Activated naive CD4-positive, alpha-beta T cell treated with anti-CD3 and anti-CD28 coated beads, Interleukin-2, amount 10 ng/mL, durations not matched to agents 7 days and 5 days (primary cell): ENCODE data around the gene UMODL1.

Experiments used
- CTCF ChIA-PET: fragments of 350-600 bp; sonication (Branson Sonifier 250); formaldehyde crosslinking; loops from one replicate; lab custom pipeline; 2021; ENCODE audit warnings: antibody characterized with exemption; lab: Charles Lee
- DNase-seq: peaks from one replicate; pipeline ENCODE4 v3.0.0-alpha.2; 2020
- H3K27ac Mint-ChIP-seq: one replicate; pipeline ENCODE4 v1.8.0; 2021; ENCODE audit warnings: mild to moderate bottlenecking, moderate library complexity, mixed read lengths
- H3K27me3 Mint-ChIP-seq: one replicate; pipeline ENCODE4 v1.8.0; 2021; ENCODE audit warnings: mild to moderate bottlenecking, mixed read lengths
- H3K36me3 Mint-ChIP-seq: one replicate; pipeline ENCODE4 v1.8.0; 2021; ENCODE audit warnings: mixed read lengths
- H3K4me1 Mint-ChIP-seq: one replicate; pipeline ENCODE4 v1.8.0; 2021; ENCODE audit warnings: mixed read lengths
- H3K4me3 Mint-ChIP-seq: one replicate; pipeline ENCODE4 v1.8.0; 2021; ENCODE audit warnings: mild to moderate bottlenecking, moderate library complexity, mixed read lengths
- H3K9me3 Mint-ChIP-seq: one replicate; pipeline ENCODE4 v1.8.0; 2021; ENCODE audit warnings: mixed read lengths

Gene UMODL1

DNA sequence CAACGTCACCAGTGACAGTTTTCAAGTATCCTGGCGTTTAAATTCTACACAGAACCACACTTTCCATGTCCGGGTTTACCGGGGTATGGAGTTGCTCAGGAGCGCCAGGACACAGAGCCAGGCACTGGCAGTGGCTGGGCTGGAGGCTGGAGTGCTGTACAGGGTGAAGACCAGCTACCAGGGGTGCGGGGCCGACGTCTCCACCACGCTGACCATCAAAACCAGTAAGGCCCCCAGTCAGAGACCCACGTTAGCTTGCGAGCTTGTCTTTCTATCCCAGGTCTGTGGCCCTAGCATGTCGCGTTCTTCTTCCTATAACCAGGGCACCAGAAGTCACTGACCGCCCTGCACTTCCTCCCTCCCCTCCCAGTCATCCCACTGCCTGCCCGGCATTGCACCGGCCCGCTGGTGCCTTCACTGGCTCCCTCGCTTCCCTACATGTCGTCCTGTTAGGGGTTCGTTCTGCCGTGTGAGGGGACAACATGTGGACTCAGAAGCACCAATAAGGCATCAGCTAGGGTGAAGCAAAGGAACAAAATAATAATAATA, 27.9 kb downstream of the UMODL1 start:
- Mint-ChIP-seq H3K36me3 (no peaks in the 10 kb centered on the region), H3K27ac (no peak overlapping the region), H3K4me1 (peaks cover 4% of the 10 kb centered on the region), H3K4me3 (no peak overlapping the region), H3K27me3 (peaks cover 57% of the 10 kb centered on the region), H3K9me3 (no peaks in the 10 kb centered on the region)
- CTCF ChIA-PET: interaction anchor here (1.6 to 2.0 kb wide), 2 partner anchors 9 to 12 kb away, joined by 4 read pairs; no protein-coding TSS in a partner anchor
- DNase-seq: no peak

GRCh38 chr21:42101246-42101645, 30.1 kb downstream of the UMODL1 start:
- CTCF ChIA-PET: no interaction called here
- Mint-ChIP-seq H3K4me3 (no peak overlapping the region), H3K36me3 (no peaks in the 10 kb centered on the region), H3K9me3 (no peaks in the 10 kb centered on the region), H3K4me1 (peaks cover 4% of the 10 kb centered on the region), H3K27ac (no peak overlapping the region), H3K27me3 (peaks cover 60% of the 10 kb centered on the region)
- no peak for DNase-seq

DNA sequence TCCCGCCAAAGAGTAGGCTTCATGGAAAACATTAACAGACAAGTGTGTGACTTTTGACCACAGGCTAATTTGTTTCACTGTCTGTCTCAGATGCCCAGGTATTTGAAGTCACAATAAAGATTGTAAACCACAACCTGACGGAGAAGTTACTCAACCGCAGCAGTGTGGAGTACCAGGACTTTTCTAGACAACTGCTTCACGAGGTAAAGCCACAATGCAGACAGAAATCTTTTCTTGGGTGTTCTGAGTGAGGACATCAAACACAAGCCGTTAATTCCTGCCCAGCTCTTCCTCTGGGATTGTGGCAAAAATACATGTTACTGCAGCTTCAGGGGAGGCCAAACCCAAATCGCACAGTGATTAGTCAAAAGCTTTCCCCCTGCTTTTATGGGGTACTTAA, 31.0 kb downstream of the UMODL1 start:
- H3K36me3 Mint-ChIP-seq: no peaks in the 10 kb centered on the region
- no peak overlapping the region for H3K27ac Mint-ChIP-seq
- H3K9me3 Mint-ChIP-seq: no peaks in the 10 kb centered on the region
- CTCF ChIA-PET: interaction anchor here (0.9 kb wide), 1 partner anchor 20 kb away, joined by 3 read pairs; no protein-coding TSS in a partner anchor
- peaks cover 4% of the 10 kb centered on the region for H3K4me1 Mint-ChIP-seq
- H3K4me3 Mint-ChIP-seq: no peak overlapping the region
- peaks cover 59% of the 10 kb centered on the region for H3K27me3 Mint-ChIP-seq
- DNase-seq: no peak

DNA sequence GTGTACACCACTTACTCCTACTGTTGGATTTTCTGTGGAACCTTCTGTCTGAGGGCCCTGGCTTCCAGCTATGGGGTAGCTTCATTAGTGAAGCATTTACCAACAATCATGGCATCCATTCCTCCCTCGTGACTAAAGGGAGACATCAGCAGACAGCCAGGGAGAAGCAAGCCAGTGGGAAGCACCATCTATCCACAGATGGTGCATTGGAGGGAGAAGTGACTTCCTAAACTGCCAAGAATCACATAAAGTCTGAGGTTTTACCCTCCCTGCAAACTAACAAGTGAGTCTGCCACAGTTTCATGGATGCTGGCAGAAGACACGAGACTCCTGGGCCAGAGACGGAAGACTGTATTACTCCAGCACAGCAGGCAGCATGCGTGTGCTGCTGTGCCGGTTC, 31.4 kb downstream of the UMODL1 start:
- H3K4me3 Mint-ChIP-seq: no peak overlapping the region
- no peak for DNase-seq
- H3K36me3 Mint-ChIP-seq: no peaks in the 10 kb centered on the region
- H3K27ac Mint-ChIP-seq: no peak overlapping the region
- peaks cover 60% of the 10 kb centered on the region for H3K27me3 Mint-ChIP-seq
- no peaks in the 10 kb centered on the region for H3K9me3 Mint-ChIP-seq
- peaks cover 4% of the 10 kb centered on the region for H3K4me1 Mint-ChIP-seq
- CTCF ChIA-PET: interaction anchor here (0.9 kb wide), 1 partner anchor 20 kb away, joined by 3 read pairs; no protein-coding TSS in a partner anchor

- Mint-ChIP-seq H3K4me3 (no peak overlapping the region), H3K27ac (no peak overlapping the region), H3K36me3 (no peaks in the 10 kb centered on the region), H3K9me3 (no peaks in the 10 kb centered on the region), H3K27me3 (peaks cover 62% of the 10 kb centered on the region), H3K4me1 (peaks cover 9% of the 10 kb centered on the region)
- CTCF ChIA-PET: interaction anchor here (1.2 kb wide), 1 partner anchor 10 kb away, joined by 3 read pairs; no protein-coding TSS in a partner anchor
- no peak for DNase-seq
These were observed 31.9 kb downstream of the UMODL1 start for GRCh38 chr21:42102991-42103390.

DNA sequence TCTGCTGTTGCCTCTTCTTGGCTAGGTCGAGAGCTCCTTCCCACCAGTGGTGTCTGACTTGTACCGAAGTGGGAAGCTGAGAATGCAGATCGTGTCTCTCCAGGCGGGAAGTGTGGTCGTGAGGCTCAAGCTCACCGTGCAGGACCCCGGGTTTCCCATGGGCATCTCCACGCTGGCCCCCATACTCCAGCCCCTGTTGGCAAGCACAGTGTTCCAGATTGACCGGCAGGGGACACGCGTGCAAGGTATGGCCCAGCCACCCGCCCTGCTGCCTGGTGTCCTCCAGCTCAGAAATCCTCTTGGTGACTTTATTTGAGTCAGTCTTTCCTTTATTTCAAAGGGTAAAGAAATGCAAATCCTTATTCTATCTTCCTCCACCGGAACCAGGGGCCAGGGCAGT, 32.7 kb downstream of the UMODL1 start:
- Mint-ChIP-seq H3K9me3 (no peaks in the 10 kb centered on the region), H3K27ac (peak overlapping the region; percentile 17), H3K4me1 (peaks cover 17% of the 10 kb centered on the region), H3K4me3 (no peak overlapping the region), H3K27me3 (peaks cover 55% of the 10 kb centered on the region), H3K36me3 (no peaks in the 10 kb centered on the region)
- CTCF ChIA-PET: interaction anchor here (1.2 kb wide), 1 partner anchor 11 kb away, joined by 3 read pairs; no protein-coding TSS in a partner anchor
- no peak for DNase-seq

DNA sequence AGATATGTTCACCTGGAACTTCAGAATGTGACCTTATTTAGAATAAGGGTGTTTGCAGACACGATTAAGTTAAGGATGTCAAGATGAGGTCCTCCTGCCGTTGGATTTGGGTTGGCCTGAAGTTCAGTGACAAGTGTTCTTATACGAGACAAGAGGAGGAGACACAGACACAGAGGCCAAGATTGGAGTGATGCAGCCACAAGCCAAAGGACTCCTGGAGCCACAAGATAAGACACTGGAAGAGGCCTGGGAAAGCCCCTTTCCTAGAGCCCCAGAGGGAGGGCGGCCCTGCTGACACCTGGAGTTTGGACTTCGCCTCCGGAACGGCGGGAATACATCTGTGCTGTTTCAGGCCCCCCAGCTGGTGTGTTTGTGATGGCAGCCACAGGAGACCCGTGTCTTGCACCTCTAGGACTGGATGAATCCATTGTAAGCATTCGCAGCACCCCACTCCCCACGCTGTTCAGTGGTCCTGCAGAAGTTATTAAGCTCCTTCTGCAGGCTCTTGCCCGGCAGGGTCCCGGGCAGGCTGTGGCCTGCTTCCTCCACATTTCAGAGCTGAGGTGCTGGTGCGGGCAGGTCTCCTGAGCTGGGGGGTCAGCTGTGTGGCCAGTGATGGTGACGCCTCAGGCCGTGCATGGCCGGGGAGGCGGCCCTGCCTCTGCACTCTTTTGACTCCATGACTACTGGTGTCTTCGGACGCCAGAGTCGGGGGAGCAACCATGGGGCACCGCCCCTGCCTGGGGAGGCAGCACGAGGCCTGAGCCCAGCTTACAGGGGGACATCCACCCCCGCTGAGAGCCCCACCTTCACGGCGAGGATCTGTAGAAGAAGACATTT, 34.6 kb downstream of the UMODL1 start:
- Mint-ChIP-seq H3K27me3 (peaks cover 40% of the 10 kb centered on the region), H3K9me3 (no peaks in the 10 kb centered on the region), H3K4me1 (peaks cover 18% of the 10 kb centered on the region), H3K27ac (no peak overlapping the region), H3K4me3 (no peak overlapping the region), H3K36me3 (no peaks in the 10 kb centered on the region)
- CTCF ChIA-PET: interaction anchor here (2.6 to 5.4 kb wide), 3 partner anchors 11 to 289 kb away, joined by 12 to 47 read pairs (median 30); no protein-coding TSS in a partner anchor
- no peak for DNase-seq

- no peak for DNase-seq
- CTCF ChIA-PET: interaction anchor here (1.0 to 5.4 kb wide), 5 partner anchors 11 to 290 kb away, joined by 3 to 47 read pairs (median 12); no protein-coding TSS in a partner anchor
- peaks cover 18% of the 10 kb centered on the region for H3K4me1 Mint-ChIP-seq
- no peak overlapping the region for H3K4me3 Mint-ChIP-seq
- no peaks in the 10 kb centered on the region for H3K9me3 Mint-ChIP-seq
- no peak overlapping the region for H3K27ac Mint-ChIP-seq
- no peaks in the 10 kb centered on the region for H3K36me3 Mint-ChIP-seq
- peaks cover 35% of the 10 kb centered on the region for H3K27me3 Mint-ChIP-seq
These were observed 35.3 kb downstream of the UMODL1 start for GRCh38 chr21:42106425-42106824.

DNA sequence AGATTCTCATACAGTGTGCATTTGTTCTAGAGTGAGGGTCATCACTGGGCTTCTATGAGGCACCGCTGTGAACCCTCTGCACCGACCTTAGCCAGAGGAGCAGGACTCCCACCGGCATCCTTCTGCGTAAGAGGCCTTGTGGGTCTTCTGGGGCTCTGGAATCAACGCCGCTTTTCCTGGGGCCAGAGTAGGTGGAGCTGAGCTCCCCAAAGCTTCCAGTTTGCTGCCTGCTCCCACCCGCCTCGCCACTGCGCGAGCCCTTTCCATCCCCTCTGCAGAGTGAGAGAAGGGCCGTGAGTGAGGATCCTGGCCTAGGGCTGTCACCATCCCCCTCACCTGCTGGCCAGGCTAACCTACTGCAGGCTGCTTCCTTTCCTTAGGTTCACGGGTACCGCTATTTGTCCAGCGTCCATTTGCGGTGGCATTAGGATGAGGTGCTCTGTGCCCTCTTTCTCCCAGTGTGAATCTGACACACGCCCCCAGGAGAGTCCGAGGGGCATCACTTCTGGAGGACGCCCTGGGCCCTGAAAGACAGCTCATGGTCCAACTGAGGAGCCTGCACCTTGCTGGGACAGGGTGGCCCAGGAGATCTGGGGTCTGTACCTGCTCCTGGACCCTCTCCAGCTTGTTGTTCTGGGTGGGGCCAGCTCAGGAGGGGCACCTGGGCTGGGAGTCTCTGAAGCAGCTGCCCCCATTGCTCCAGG, 36.2 kb downstream of the UMODL1 start:
- no peaks in the 10 kb centered on the region for H3K9me3 Mint-ChIP-seq
- DNase-seq: no peak
- H3K27ac Mint-ChIP-seq: no peak overlapping the region
- no peak overlapping the region for H3K4me3 Mint-ChIP-seq
- H3K27me3 Mint-ChIP-seq: peaks cover 36% of the 10 kb centered on the region
- peaks cover 14% of the 10 kb centered on the region for H3K4me1 Mint-ChIP-seq
- H3K36me3 Mint-ChIP-seq: no peaks in the 10 kb centered on the region
- CTCF ChIA-PET: interaction anchor here (0.6 to 5.4 kb wide), 41 partner anchors 8 to 1261 kb away, joined by 3 to 47 read pairs (median 4); no protein-coding TSS in a partner anchor

DNA sequence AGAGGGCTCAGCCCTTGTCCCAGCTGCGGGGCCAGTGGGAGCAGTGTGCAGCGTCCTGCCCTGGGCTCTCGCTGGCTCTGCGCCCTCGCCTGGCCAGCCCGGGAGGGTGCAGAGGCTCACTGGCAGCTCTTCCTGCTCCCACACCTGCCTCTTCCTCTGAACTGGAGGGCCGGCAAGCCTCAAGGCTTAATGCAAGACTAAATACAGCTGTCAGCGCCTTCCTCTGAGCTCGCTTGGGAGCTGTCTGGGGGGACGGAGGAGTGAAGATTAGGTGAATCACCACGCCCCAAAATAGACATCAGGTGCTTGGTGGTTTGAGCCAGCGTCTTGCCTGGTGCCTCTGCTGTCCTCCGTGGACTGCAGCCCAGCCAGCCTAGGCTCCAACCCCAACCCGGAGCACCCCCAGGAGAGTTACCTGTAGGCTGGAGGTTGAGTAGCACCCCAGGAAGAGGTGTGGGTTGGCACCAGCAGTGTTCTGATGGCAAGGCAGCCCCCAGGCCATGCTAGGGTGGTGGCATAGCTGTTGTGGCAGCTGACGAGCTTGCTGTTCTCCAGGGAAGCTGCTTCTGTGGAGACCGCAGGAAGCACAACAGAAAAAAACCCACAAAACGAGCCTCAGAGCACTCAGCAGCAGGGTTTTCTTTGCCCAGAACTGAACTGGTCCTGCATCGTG, 36.9 kb downstream of the UMODL1 start:
- Mint-ChIP-seq H3K27ac (peak overlapping the region; percentile 80), H3K4me1 (peaks cover 14% of the 10 kb centered on the region), H3K9me3 (no peaks in the 10 kb centered on the region), H3K4me3 (peak overlapping the region; percentile 33), H3K36me3 (no peaks in the 10 kb centered on the region), H3K27me3 (peaks cover 38% of the 10 kb centered on the region)
- CTCF ChIA-PET: interaction anchor here (0.6 to 5.4 kb wide), 46 partner anchors 9 to 982 kb away, joined by 3 to 47 read pairs (median 4); no protein-coding TSS in a partner anchor
- DNase-seq: peak; percentile 78

GRCh38 chr21:42108554-42109340, 37.6 kb downstream of the UMODL1 start:
- CTCF ChIA-PET: interaction anchor here (0.7 to 5.4 kb wide), 36 partner anchors 8 to 497 kb away, joined by 3 to 47 read pairs (median 4); no protein-coding TSS in a partner anchor
- H3K4me3 Mint-ChIP-seq: no peak overlapping the region
- DNase-seq: no peak
- H3K4me1 Mint-ChIP-seq: peaks cover 14% of the 10 kb centered on the region
- no peaks in the 10 kb centered on the region for H3K36me3 Mint-ChIP-seq
- no peak overlapping the region for H3K27ac Mint-ChIP-seq
- H3K27me3 Mint-ChIP-seq: peaks cover 38% of the 10 kb centered on the region
- H3K9me3 Mint-ChIP-seq: no peaks in the 10 kb centered on the region

DNA sequence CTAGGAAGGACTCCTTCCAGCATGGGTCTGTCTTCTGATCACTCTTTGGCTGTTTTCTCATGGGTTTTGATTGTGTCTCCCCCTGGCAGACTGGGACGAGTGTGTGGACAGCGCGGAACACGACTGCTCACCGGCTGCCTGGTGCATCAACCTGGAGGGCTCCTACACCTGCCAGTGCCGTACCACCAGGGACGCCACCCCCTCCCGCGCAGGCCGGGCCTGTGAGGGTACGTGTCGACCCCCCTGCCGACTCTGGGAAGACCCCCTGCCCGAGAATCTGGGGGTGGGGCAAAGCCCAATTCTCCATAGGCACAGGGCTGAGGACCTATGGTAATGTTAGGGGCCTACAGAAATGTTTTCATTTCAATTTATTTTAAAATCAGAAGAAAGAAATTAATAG, 38.4 kb downstream of the UMODL1 start:
- CTCF ChIA-PET: interaction anchor here (1.5 to 5.4 kb wide), 4 partner anchors 8 to 497 kb away, joined by 9 to 47 read pairs (median 22); no protein-coding TSS in a partner anchor
- H3K9me3 Mint-ChIP-seq: no peaks in the 10 kb centered on the region
- no peak overlapping the region for H3K27ac Mint-ChIP-seq
- DNase-seq: no peak
- no peaks in the 10 kb centered on the region for H3K36me3 Mint-ChIP-seq
- peaks cover 38% of the 10 kb centered on the region for H3K27me3 Mint-ChIP-seq
- no peak overlapping the region for H3K4me3 Mint-ChIP-seq
- H3K4me1 Mint-ChIP-seq: peaks cover 14% of the 10 kb centered on the region
